HPDE6-E6E7 (cell line): ENCODE results near the gene AMIGO1.

Experiments used
- DNase-seq: peaks from one replicate; pipeline ENCODE4 v3.0.0; 2011; ENCODE audit warnings: missing footprints; ENCODE audit errors: extremely low spot score

Gene AMIGO1

DNA sequence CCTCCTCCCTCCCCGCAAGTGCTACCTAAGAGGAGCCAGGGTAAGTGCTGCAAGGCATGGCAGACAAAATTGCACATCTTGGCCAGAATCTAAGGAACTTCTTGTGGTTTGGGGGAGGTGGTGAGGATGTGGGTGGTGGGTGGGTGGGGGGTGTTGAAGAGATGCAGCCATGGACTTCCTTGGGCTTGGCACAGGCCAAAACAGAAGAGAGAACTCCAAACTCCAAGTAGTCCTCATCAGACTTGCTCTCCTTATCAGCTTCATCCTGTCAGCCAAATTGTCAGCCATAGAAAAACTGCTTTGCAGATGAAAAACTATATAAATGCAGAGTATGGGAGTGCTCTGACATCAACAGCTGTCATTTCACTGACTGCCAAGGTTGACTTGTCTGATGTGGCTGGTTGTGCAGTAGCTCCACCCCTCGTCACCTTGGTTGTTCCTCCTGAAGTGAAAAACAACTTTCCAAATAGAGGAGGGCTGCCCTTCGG, 7.1 kb downstream of the AMIGO1 start:
- no peak for DNase-seq

DNA sequence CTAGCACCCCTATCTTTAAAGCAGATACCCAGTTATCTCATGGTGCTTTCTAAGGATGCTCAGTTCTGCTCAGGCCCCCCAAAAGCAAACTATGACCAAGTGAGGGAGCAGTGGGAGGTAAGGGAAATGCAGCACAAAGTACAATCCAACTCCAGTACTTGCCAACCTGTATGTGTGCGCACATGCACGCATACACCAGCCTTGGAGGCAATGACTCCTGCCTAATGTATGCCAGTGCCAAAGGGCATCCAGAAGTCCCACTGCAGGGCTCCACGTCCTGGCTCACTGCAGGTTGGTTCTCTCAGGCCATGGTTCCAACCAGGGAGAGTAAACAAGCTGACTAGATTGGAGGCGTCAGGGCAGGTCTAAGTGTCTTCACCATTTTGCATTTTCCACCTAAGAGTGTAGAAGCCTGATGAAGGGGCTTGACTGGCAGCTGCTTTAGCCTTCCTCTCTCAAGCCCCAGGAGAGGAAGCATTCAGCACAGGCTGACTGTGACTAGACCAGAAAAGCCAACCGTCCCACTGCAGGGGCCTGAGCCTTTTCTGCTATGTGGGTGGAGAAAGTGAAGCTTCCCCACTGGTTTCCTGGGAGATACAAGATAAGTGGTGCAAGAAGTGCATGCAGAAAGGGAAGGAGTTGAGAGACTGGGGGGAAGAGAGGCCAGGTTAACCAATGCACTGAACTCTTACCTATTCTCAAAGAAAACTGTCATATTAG, 7.7 kb downstream of the AMIGO1 start:
- DNase-seq = no peak

DNA sequence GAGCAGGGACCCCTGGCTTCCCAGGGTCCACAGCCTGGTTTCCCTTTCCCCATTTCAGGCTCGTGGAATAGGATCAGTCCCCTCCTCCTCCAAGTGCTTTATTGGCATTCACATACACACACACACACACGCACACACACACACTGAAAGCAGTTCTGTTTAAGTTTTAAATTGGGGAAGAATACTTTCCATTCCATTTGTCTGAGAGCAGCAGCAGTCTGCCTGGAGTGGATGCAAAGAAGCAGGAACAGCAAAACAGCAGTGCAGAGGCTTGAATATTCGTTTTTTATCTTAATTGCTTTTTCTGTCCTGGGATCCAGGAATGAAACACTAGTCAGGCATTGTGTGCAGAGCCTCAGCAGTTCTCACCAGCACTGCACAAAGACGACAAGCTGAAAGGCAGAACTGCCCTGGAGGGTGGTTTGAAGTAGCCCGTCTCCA, 8.6 kb downstream of the AMIGO1 start:
- no peak for DNase-seq

DNA sequence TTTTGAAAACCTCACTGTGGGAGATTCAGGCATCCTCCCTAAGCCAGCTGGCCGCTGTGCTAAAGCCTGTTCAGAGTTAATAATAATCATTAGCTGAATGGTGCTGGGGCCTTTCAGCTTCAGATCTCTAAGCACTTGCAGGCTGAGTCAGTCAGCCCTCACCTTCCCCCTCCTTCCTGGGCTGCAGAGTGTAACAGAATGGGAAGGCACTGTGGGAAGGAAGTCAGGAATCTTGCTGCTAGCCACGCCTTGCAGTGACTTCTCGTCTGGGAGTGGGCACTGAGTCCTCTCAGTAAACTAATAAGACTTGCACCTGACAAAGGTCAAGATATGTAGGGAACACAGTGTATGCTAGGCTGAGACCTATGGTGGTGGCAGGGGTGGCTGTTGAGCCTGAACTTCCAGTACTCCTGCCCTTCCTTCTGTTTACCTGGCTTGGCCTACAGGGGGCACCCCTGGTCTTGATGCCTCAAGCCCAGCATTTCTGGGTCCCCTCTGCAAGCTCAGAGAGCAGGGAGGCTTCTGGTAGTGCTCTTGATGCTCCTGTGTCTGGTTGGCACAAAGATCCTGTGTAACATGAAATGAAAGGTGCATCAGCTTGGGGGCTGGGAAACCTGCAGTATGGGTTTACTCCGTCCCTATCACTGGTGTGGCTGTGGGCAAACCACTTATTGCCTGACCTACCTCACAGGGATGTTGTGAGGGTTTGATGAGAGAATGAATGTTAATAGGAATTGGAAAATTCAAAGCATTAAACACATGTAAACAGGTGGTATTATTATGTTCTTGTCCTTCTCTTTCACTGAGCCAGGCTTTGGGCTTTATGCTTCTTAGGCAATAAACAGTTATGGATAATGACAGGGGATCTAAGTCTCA, 9.6 kb downstream of the AMIGO1 start:
- DNase-seq = no peak

DNA sequence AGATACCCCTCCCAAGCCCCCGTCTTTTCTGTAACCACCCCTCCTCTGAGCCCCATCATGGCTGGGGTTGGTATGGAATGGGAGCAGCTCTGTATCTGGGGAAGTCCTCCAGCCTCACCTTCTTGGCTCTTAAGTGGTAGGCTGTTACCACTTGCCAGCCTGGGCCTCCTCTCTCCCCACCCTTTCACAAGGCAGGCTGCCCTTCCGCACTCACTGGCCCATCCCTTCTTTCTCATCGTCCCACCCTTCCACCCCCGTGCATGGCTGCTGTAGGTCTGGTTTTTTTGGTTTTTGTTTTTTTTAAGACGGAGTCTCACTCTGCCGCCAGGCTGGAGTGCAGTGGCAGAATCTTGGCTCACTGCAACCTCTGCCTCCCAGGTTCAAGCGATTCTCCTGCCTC, 10.4 kb downstream of the AMIGO1 start:
- DNase-seq = no peak

DNA sequence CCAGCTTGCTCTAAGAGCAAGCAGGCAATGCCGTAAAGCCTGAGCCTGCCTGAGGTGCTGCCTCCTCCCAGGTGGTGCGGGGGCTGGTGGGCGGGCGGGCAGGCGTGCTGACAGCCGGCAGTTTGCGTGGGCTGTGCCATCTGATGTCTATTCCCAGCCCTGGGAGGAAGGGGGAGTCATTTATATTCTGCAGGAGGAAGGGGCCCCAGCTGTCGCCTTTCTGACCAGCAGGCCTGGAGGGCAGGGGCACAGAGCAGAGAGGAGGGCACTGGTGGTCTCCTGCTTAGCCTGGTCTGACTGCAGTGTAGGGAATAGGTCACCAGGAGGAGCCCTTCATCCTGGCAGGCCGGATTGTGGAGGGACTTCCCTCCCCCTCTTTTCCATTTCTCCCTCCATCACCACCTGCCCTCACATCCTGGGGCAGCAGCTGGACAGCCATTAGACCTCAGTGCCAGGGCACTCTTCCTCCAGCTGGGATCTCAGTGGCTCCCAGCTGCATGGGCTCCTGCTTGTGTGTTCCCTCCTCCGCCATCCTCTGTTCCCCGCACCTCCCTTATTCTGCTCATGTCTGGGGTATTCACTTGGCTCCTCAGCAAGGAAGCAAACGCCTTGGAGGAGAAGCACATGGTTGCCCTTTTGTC, 11.2 kb downstream of the AMIGO1 start:
- no peak for DNase-seq

DNA sequence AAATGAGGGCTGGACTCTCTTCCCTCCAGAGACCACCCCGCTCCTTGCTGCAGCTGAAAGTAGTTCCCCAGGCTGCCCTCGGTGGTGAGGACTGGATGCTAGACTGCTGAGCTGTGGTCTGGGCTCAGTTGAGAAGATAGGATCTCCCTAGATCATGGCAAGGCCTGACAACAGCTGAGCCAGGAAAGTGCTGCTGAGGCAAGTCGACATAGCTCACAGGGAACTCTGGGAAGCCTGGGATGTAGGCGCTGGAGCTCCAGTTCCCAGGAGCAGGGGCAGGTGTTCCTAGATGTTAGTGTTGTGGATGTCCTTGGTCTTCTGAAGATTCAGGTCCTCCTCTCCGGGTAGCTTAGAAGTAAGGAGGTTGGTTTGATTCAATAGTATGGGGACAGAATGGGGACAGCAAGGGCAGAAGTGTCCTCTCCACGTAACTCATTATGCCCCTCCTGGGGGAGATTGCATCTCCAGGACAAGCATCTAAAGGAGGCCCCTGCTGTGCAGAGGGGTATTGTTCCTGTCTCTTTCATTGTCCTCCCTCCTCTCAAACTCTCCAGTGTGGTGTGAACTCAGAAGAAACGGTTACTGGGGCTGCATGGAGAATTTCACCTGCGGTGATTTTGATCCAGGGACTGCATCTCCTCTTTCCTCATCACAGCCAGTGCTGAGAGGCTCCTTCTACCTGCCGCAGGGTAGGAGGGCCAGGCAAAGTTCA, 11.9 kb downstream of the AMIGO1 start:
- no peak for DNase-seq

DNA sequence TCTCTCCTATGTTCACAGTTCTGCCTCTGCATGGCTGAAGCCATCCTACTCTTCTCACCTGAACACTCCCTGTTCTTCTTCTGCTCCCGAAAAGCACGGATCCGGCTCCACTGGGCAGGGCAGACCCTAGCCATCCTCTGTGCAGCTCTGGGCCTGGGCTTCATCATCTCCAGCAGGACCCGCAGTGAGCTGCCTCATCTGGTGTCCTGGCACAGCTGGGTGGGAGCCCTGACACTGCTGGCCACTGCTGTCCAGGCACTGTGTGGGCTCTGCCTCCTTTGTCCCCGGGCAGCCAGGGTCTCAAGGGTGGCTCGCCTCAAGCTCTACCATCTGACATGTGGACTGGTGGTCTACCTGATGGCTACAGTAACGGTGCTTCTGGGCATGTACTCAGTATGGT, 13.8 kb downstream of the AMIGO1 start:
- DNase-seq = no peak

DNA sequence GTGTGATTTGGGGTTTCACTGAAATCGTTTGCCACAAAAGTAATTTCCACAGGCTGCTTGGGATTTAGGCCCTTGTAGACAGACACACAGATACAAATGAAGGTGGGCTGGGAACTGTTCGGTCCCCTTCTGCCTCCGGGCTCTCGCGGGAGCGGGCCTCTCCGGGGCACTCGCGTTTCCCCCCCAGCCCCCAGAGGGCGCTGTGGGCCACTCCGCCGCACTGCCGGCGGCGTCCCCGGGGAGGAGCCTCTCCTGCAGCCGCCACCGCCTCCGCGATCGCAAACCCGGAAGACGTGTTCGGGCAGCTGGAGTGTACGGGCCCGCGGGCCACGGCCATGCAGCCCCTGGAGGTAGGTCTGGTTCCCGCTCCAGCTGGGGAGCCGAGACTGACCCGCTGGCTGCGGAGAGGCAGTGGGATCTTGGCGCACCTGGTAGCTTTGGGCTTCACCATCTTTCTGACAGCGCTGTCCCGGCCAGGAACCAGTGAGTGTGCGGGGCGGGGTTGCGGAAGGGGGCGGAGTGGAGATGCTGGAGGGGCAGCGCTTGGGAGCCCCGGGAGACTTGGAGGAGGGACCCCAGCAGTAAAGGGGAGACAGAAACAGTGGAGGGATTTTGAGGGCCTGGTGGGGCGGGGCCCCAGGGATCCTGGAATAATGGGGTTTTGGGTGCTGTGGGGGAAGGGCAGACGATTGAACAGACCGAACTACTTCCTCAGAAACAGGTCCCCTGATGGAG, 15.6 kb downstream of the AMIGO1 start, which contains the start of gene CYB561D1:
TSS of gene CYB561D1 (plus strand) at position 290 of the 735 bp plus-strand sequence. CDS start at position 336, 46 bp downstream.
- DNase-seq = peak; percentile 91

DNA sequence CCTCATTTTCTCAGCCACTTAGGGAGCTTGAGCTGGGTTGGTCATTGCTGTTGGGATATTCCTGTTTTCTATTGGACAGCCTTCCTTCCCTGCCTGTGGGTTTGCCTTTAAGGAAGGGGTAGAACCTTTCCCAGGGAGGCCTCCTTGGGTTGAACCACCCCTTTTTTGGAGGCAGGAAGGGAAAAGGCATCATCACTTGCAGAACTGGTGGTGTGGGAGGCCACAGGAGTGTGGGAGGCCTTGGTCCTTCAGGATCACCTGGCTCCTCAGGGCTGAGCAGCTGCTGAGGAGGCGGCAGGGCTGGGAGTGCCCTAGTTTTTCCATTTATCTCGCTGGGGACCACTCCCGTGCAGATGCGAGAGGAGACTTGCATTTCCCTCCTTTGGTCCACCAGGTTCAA, 16.3 kb downstream of the AMIGO1 start:
- no peak for DNase-seq

DNA sequence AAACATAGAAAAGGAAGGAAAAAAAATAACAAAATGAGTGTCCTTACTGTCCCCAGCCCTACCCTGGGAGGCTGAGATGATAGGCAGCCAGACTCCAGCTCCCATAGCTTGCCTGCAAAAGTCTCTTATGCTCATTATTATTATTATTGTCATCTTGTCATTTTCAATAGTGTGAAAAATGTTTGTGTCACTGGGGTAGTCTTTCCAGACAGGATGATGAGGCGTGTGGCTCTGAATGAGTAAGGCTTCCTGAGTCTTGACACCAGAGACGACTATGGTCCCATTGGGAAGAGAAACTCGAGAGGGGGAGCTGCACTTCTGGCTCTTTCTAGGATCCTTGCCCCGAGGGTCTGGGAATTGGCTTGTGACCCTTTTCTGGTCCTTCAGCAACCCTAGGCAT, 16.7 kb downstream of the AMIGO1 start:
- DNase-seq = no peak

DNA sequence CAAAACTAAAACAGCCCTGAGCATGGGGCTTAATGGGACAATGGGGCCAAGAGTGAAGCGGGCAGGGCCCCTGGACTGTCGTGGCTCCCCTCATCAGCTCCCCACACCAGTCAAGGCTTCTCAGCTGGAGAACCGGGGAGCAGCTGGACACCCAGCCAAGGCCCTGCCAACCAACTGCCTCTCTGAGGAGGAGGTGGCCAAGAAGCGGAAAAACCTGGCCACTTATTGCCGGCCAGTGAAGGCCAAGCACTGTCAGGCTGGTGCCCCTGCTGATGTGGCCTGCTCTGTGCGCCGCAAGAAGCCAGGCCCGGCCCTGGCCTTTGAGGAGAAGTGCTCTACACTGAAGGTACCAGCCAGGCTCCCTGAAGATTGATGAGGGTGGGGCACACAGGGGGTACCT, 18.2 kb downstream of the AMIGO1 start:
- no peak for DNase-seq

DNA sequence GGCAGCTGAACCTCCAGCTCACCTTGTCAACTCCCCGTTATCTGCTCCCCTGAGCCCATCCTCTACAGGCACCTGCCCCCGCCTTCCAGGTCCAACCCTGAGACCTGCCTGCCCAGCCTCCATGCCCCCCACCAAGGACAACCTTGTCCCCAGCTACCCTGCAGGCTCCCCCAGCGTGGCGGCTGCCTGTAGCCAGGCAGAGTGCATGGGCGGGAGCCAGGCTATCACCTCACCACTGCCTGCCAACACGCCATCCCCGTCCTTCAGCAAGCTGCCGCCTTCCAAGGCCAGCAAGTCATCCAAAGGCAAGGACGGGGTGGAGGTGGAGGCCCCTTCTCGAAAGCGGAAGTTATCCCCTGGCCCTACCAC, 18.6 kb downstream of the AMIGO1 start:
- no peak for DNase-seq

DNA sequence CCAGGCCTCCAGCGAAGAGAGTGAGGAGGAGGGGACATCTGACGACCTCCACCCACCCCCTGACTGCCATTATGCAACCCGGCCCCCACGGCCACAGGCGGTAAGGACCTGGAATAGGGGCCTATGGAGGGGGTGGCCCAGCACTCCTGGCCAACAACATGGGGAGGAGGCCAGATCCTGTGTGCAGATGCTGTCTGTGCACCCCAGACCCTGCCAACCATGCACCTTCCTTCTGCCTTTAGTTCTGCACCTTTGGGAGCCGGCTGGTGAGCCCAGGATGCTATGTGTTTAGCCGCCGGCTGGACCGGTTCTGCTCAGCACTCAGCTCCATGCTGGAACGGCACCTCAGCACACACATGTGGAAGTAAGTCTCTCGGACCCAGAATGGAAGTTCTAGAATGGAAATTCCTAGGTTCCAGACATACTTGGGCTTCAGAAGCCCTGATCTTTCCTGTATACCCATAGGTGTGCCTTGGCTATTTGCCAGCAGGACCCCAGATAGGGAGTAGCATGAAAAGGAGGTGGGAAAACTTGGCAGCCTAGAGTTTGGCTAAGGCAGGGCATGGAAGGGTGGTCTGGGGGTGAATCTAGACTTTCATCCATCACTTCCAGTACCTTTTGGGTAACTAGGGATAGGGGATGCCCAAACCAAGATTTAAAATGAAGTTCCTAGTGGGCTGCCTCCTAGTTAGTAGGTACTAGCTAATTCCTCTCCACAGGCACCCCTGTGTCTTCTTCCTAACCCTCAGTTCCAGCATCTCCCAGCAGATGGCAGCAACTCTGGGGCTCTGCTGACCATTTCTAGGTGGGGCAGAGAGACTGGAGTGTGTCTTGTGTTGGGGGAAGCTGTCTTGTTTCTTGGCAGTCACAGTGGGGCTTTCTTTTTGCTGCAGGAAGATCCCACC, 19.2 kb downstream of the AMIGO1 start:
- peak; percentile 54 for DNase-seq

DNA sequence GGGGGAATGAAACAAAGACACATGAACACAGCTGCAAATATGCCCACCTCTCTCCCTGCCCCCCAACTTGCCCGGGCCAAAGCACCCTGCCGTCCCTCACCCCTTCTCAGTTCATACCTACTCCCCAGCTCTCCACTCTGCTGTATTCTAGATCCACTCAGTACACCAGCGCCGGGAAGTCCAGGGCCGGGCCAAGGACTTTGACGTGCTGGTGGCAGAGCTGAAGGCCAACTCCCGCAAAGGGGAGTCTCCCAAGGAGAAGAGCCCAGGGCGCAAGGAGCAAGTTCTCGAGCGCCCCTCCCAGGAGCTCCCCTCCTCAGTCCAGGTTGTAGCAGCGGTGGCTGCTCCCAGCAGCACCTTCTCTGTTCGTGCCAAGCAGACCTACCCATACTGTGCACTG, 20.8 kb downstream of the AMIGO1 start:
- no peak for DNase-seq

DNA sequence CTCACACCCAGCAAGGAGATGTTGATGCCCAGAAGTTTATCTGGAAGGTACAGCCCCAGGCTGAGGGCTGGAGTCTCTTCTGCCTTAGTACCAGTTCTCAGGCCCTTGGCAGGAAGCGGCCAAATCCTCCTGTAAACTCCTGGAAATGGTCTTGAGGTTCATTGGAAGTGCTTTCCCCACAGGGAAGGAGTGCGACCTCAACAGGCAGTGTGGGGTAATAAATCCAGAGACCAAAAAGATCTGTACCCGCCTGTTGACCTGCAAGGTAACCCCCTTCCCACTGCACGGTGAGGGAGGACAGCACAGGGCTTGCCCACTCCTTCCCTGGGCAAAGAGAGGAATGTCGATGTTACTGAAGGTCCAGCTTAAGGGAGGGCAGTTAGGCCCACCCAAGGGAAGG, 21.3 kb downstream of the AMIGO1 start:
- DNase-seq = no peak

DNA sequence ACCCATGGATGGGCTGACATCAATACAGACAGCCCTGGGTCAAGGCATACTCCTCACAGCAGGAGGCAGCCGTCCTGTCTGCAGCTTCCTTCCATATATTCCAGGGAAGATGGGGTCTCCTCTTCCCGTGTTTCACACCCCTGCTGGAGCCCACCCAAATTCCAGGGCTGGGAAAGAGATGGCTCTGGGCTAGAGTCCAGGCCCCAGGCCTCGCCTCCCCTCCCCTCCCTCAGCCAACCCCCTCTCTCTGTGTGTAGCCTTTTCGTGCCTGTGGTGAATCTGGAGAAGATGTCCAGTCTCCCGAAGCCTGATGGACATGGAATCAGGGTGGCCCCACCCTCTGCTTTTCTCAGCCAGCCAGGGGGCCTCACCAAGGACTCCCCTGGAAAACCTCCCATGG, 22.3 kb downstream of the AMIGO1 start:
- no peak for DNase-seq

DNA sequence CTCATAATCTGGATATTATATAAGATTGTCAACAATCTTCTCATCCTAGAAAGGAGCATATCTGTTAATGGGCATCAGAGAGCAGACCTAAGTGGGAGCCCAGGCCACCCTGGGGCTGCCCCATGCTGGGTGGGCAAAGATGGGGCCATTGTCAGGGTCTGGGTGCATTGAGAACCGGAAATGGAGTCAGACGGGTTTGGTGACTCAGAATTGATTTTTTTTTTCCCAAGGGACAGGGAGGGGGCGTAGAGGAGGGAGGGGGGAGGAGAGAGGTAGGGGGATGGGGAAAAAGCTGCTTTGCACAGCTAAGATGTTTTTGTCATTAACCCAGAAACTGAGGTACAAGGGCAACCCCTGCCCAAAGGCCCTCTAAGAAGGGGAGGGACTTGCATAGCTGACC, 24.5 kb downstream of the AMIGO1 start:
- DNase-seq = no peak

DNA sequence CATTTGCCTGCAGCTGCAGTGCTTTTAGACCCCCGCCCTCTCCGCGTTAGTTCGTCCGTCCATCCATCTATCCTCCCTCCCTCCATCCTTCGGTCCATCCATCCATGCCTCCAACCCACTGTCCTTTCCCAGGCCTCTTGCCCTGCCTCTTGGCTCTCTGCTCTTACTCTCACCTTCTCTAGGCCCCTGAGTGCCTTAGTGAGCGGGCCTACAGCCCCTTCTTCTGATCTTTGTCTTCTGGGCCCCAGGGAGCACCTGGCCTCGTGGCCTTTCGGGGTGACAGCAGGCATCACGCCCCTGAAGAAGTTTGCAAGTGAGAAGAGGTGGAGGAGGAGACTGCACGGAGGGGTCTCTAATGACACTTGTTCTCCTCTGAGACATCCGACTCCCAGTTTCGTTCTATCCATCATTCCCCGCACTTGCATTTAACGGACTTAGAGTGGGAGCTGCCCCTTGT, 25.0 kb downstream of the AMIGO1 start:
- DNase-seq = no peak
